Stimulated activated CD4-positive, alpha-beta T cell treated with anti-CD3 and anti-CD28 coated beads, Interleukin-2, amount 100 ng/mL, for 24 hours (primary cell): ENCODE data around the gene UGT1A8.
"Not testable (repeated sequence)": the region's sequence is repeated elsewhere in the genome, so short reads cannot be mapped to it uniquely, and the experiment has no call there.

ENCODE experiments used
- DNase-seq, 2 donors: peaks; one replicate each; pipeline ENCODE4 v3.0.0-alpha.2; 2020

UGT1A8 gene

GRCh38 chr2:233646033-233646432, 28.6 kb downstream of the UGT1A8 start:
- DNase-seq = not testable (repeated sequence)

GRCh38 chr2:233650981-233651380, 33.5 kb downstream of the UGT1A8 start:
- DNase-seq = no peak

- DNase-seq = no peak
Measured at GRCh38 chr2:233651430-233651829, 34.0 kb downstream of the UGT1A8 start.

DNA sequence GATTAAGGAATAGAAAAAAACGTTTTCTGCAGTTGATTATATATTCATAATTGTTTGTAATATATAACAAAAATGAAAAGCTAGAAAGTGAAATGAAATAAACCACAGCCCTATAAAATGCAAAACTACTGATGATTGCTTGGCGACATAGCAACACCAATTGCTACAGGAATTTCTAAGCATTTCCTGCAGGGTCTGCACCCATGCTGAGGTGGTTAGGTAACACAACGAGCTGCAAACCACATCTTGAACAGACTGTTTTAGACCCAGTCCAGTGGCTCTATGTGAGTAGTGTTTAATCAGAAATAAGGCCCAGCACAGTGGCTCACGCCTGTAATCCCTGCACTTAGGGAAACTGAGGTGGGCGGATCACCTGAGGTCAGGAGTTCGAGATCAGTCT, 37.1 kb downstream of the UGT1A8 start:
- no peak for DNase-seq

GRCh38 chr2:233655043-233655442, 37.6 kb downstream of the UGT1A8 start:
- no peak for DNase-seq

GRCh38 chr2:233655943-233656342, 38.5 kb downstream of the UGT1A8 start:
- not testable (repeated sequence) for DNase-seq

DNA sequence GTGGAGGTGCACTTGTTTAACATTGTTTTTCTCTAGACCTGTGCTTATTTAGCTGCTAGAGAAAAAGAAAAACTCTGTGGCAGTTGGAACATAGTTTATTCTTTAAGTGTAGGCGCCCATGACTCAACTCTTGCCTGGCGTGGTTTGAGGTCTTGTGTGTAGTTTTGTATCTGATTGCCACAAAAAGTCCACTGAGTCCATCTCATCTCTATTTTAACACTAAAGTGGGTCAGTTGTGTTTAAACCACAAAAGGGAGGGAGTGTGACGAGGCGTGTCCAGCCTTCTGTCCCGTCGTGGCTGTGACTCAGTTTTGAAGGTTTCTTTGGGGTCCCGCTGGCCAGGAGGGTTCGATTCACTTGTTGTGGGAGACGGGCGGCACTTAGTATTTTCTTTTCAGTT, 39.0 kb downstream of the UGT1A8 start:
- DNase-seq = no peak

DNA sequence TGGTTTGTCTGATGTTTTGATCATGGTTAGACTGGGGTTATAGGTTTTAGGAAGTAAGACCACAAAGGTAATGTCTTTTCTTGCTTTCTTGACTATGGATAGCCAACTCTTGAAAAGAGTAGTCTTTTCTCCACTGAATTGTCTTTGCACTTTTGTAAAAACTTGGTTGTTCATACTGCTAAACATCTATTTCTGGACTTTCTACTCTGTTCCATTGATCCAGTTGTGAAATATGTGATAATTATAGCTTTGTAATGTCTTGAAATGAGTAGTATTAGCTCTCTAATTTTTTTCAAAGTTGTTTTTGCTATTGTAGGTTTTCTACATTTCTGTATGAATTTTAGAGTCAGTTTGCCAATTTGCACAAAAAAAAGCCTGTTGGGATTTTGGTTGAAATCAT, 41.2 kb downstream of the UGT1A8 start:
- DNase-seq = no peak

GRCh38 chr2:233663911-233664310, 46.5 kb downstream of the UGT1A8 start:
- no peak for DNase-seq

- no peak for DNase-seq
Measured at GRCh38 chr2:233668605-233669260, 51.3 kb downstream of the UGT1A8 start.

GRCh38 chr2:233671290-233672161, 54.1 kb downstream of the UGT1A8 start, which contains the start of gene UGT1A9:
Gene UGT1A9, plus strand, starts transcription at chr2:233671898. Its CDS starts 37 bp downstream, at chr2:233671935.
- DNase-seq = no peak

- no peak for DNase-seq
Measured at GRCh38 chr2:233672886-233673285, 55.5 kb downstream of the UGT1A8 start.

GRCh38 chr2:233673896-233674295, 56.5 kb downstream of the UGT1A8 start:
- DNase-seq = no peak

GRCh38 chr2:233674314-233674713, 56.9 kb downstream of the UGT1A8 start:
- DNase-seq = no peak

DNA sequence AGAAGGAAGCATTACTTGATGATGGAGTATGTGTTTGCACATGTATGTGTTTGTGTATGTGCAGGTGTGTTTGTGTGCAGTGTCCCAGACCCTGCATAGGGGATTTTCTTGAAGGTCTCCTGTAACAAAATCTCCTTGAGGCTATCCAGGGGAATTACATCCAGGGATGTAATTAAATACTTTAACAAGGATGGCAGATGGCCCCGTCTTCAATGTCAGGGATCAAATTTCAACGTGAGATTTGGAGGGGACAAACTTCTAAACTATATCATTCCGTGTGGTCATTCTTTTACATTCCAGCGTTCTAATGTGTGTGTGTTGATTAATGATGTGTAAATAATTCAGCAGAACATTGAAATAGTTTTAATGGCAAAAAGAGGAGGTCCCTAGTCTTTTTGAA, 57.6 kb downstream of the UGT1A8 start:
- DNase-seq = no peak

DNA sequence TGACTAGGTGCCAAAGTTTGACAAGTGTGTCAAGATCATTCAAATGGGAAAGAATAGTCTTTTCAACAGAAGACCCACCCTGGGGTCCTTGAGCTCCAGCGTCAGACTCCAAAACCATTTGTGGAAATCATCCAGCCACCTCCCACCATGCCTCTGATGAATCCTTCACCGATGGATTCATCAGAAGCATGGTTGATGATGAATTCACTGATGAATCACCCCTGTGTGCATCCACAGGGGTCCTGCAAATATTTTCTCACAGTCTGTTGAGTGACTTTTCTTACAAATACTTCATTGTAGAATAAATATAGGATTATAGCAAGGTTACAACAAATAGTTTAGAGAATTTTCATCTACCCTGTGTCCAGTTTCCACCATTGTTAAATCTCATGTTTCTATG, 58.6 kb downstream of the UGT1A8 start:
- no peak for DNase-seq

- DNase-seq = no peak
Measured at GRCh38 chr2:233679196-233679595, 61.8 kb downstream of the UGT1A8 start.

DNA sequence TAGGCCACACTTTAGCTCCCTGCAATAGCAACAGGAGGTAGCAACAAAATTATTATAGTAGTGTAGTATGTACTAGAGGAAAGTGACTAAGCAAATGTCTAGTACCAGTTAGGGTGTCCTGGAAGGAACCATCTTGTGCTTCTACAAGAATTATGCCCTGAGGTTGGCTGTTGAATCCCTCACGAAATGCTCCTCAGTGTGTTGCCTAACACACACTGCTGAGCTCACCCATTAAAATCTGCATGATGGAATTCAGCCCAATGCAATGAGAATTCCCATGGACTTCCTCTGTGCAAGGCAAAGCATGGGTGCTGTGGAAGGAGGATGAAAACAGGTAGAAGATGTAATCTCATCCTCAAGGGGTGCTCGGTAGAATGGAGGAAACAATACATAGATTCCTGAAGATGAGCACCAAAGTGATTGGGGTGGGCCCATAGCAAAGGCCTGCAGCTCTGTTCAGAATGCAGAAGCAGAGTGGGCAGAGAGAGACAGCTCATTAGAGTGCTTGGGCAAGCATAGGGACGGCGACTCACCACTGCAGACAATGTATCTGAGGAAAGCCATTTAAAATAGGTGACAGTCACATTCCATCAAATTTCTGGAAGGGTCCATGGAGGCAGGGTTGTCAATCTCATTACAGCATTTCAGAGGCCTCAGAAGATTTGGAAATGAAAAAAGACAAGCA, 63.1 kb downstream of the UGT1A8 start:
- DNase-seq = no peak

DNA sequence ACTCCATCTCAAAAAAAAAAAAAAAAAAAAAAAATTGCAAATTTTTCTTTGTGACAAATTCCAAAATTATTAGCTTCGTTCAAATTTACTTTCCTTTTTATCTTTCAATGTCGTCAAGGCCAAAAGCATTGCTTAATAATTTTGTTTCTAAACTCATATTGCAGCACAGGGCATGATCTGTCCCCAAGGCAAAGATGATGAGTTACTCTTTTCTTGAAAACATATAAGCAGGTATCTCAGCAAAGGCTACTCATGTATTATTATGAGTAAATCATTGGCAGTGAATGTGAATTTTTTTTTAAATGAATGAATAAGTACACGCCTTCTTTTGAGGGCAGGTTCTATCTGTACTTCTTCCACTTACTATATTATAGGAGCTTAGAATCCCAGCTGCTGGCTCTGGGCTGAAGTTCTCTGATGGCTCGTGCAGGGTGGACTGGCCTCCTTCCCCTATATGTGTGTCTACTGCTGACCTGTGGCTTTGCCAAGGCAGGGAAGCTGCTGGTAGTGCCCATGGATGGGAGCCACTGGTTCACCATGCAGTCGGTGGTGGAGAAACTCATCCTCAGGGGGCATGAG, 64.2 kb downstream of the UGT1A8 start, which contains the start of gene UGT1A7:
Gene UGT1A7, plus strand, starts transcription at position 381 of the 579 bp plus-strand sequence. Its CDS starts 37 bp downstream, at position 418.
- no peak for DNase-seq

DNA sequence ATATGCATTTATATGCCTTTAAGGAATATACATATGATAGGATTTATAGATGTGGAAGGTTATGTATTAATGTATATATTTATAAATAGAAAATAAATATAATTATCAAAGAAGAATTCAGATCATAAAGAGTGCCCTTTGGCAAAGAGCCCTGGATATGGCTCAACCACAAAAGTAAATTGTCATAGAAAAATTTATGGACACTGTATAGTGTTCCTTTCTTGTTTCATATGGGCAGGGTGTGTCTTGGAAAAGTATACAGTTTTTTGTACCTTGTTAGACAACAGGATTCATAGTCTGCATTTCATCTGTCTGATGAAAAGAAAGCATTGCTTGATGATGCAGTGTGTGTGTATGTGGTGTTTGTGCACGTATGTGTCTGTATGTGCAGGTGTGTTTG, 67.2 kb downstream of the UGT1A8 start:
- no peak for DNase-seq

- DNase-seq = no peak
Measured at GRCh38 chr2:233686928-233687327, 69.5 kb downstream of the UGT1A8 start.

GRCh38 chr2:233688341-233688740, 70.9 kb downstream of the UGT1A8 start:
- DNase-seq = no peak

GRCh38 chr2:233689031-233689430, 71.6 kb downstream of the UGT1A8 start:
- DNase-seq = no peak
